Parathyroid adenoma (tissue), 2 donors: Measurements from ENCODE around the gene DHX32.
"Not testable (repeated sequence)": the region's sequence is repeated elsewhere in the genome, so short reads cannot be mapped to it uniquely, and the experiment has no call there.

ENCODE experiments used
- H2AFZ ChIP-seq: fragments of 300-600 bp; sonication (generic); one replicate; pipeline ENCODE4 v1.7.0; 2017; ENCODE audit warnings: antibody characterized with exemption, mild to moderate bottlenecking
- H3K27ac ChIP-seq: fragments of 300-600 bp; sonication (generic); one replicate; pipeline ENCODE4 v1.7.0; 2017
- H3K27me3 ChIP-seq: fragments of 300-600 bp; sonication (generic); one replicate; pipeline ENCODE4 v1.7.0; 2017; ENCODE audit warnings: low read length; ENCODE audit not compliant: control insufficient read depth, insufficient read depth
- H3K36me3 ChIP-seq: fragments of 300-600 bp; sonication (generic); one replicate; pipeline ENCODE4 v1.7.0; 2017; ENCODE audit warnings: low read length; ENCODE audit not compliant: control insufficient read depth, insufficient read depth
- H3K4me1 ChIP-seq: fragments of 300-600 bp; sonication (generic); one replicate; pipeline ENCODE4 v1.7.0; 2017; ENCODE audit warnings: control low read depth
- H3K4me2 ChIP-seq: fragments of 300-600 bp; sonication (generic); one replicate; pipeline ENCODE4 v1.7.0; 2017; ENCODE audit warnings: low read length
- H3K4me3 ChIP-seq: fragments of 300-600 bp; sonication (generic); one replicate; pipeline ENCODE4 v1.7.0; 2017; ENCODE audit warnings: low read depth, low read length
- H3K79me2 ChIP-seq: fragments of 300-600 bp; sonication (generic); one replicate; pipeline ENCODE4 v1.7.0; 2017; ENCODE audit warnings: control low read depth
- H3K9ac ChIP-seq: fragments of 300-600 bp; sonication (generic); one replicate; pipeline ENCODE4 v1.7.0; 2017; ENCODE audit warnings: mild to moderate bottlenecking
- H3K9me3 ChIP-seq: fragments of 300-600 bp; sonication (generic); one replicate; pipeline ENCODE4 v1.7.0; 2017; ENCODE audit warnings: low read length; ENCODE audit not compliant: control insufficient read depth
- TF ChIP-seq, protein P1 (sequence below): fragments of 300-600 bp; sonication (generic); IDR thresholded peaks from one replicate; pipeline ENCODE4 v1.7.0; 2017; ENCODE audit warnings: antibody characterized with exemption, mild to moderate bottlenecking
- donor health status: primary hyperparathyroidism.

Gene DHX32

DNA sequence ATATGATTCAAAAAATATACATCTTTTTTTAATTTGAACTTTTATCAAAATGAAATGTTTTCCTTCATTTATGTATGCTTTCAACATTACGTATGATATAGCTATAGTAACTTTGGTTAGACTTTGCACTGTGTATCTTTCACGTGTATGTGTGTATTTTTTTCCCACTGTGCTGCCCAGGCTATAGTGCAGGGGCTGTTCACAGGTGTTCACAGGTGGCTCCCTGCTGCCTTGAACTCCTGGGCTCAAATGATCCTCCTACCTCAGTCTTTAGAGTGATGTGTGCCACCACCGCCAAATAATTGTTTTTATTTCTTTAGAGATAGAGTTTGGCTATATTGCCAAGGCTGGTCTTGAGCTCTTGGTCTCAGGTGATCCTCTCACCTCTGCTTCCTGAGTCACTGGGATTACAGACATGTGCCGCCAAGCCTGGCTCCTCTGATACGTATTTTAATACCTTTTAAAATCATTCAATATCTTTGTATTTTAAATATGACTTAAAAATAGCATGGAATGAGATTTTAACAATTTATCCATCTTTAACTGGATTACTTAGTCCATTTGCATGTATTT lies 44.3 kb upstream of the DHX32 start:
- no peak overlapping the region for H3K4me3 ChIP-seq
- TF ChIP-seq, protein P1, sequence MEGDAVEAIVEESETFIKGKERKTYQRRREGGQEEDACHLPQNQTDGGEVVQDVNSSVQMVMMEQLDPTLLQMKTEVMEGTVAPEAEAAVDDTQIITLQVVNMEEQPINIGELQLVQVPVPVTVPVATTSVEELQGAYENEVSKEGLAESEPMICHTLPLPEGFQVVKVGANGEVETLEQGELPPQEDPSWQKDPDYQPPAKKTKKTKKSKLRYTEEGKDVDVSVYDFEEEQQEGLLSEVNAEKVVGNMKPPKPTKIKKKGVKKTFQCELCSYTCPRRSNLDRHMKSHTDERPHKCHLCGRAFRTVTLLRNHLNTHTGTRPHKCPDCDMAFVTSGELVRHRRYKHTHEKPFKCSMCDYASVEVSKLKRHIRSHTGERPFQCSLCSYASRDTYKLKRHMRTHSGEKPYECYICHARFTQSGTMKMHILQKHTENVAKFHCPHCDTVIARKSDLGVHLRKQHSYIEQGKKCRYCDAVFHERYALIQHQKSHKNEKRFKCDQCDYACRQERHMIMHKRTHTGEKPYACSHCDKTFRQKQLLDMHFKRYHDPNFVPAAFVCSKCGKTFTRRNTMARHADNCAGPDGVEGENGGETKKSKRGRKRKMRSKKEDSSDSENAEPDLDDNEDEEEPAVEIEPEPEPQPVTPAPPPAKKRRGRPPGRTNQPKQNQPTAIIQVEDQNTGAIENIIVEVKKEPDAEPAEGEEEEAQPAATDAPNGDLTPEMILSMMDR: no peak
- no peaks in the 10 kb centered on the region for H3K9me3 ChIP-seq
- H2AFZ ChIP-seq: no peak overlapping the region
- no peaks in the 10 kb centered on the region for H3K79me2 ChIP-seq
- no peak overlapping the region for H3K4me2 ChIP-seq
- H3K36me3 ChIP-seq: no peaks in the 10 kb centered on the region
- H3K9ac ChIP-seq: no peak overlapping the region
- no peaks in the 10 kb centered on the region for H3K27me3 ChIP-seq
- H3K27ac ChIP-seq: no peak overlapping the region
- H3K4me1 ChIP-seq: no peaks in the 10 kb centered on the region

- H3K27ac ChIP-seq, H3K9ac ChIP-seq, H2AFZ ChIP-seq, H3K79me2 ChIP-seq, H3K4me3 ChIP-seq, H3K36me3 ChIP-seq, H3K4me1 ChIP-seq, H3K9me3 ChIP-seq, H3K27me3 ChIP-seq, H3K4me2 ChIP-seq: not testable (repeated sequence)
Observed at GRCh38 chr10:125921643-125922306, 40.7 kb upstream of the DHX32 start.

DNA sequence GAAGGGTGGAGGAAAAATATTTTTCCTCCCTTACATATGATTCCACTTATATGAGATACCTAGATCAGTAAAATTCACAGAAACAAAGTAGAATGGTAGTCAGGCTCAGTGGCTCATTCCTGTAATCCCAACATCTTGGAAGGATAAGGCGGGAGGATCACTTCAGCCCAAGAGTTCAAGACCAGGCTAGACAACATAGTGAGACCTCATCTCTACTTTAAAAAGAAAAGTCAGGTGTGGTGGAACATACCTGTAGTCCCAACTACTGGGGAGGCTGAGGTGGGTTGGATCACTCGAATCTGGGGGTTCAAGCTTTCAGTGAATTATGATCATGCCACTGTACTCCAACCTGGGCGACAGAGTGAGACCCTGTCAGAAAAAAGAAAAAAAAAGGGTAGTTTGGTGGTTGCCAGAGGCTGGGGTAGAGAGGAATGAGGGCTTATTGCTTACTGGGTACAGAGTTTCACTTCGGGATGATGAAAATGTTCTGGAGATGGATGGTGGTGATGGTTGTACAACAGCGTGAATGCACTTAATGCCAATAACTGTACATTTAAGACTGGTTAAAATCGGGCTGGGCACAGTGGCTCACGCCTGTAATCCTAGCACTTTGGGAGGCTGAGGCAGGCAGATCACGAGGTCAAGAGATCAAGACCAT lies 36.7 kb upstream of the DHX32 start:
- H3K4me1 ChIP-seq, H3K79me2 ChIP-seq, H3K4me2 ChIP-seq, H3K36me3 ChIP-seq, H3K9ac ChIP-seq, H3K27me3 ChIP-seq, H3K27ac ChIP-seq, H3K4me3 ChIP-seq, H2AFZ ChIP-seq, H3K9me3 ChIP-seq: not testable (repeated sequence)

- Histone ChIP-seq H3K4me3 (no peak overlapping the region), H2AFZ (no peak overlapping the region), H3K4me1 (no peaks in the 10 kb centered on the region), H3K9ac (no peak overlapping the region), H3K36me3 (no peaks in the 10 kb centered on the region), H3K4me2 (no peak overlapping the region), H3K27ac (no peak overlapping the region), H3K79me2 (no peaks in the 10 kb centered on the region), H3K9me3 (no peaks in the 10 kb centered on the region), H3K27me3 (no peaks in the 10 kb centered on the region)
- TF ChIP-seq, protein P1: no peak
Observed at GRCh38 chr10:125916977-125917376, 35.9 kb upstream of the DHX32 start.

DNA sequence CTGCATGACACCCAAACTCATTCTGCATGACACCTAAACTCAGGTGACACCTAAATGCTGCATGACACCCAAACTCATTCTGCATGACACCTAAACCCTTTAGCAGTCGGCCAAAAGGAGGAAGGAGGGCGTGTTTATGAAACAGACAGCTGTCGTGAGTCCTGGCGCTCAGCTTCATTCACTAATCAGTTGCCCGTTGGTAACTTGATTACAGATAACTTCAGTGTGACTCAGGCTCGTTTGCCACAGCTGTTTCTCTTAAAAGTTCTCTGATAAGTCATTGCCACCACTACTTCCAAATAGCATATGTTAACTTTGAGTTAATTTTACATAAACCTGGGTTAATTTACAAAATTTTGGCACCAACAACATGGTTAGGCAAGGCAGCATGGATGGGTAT lies 32.2 kb upstream of the DHX32 start:
- H3K9ac ChIP-seq, H3K4me1 ChIP-seq, H3K27ac ChIP-seq, H3K9me3 ChIP-seq, H3K36me3 ChIP-seq, H3K4me3 ChIP-seq, H3K4me2 ChIP-seq, H3K27me3 ChIP-seq, H2AFZ ChIP-seq, H3K79me2 ChIP-seq: not testable (repeated sequence)

DNA sequence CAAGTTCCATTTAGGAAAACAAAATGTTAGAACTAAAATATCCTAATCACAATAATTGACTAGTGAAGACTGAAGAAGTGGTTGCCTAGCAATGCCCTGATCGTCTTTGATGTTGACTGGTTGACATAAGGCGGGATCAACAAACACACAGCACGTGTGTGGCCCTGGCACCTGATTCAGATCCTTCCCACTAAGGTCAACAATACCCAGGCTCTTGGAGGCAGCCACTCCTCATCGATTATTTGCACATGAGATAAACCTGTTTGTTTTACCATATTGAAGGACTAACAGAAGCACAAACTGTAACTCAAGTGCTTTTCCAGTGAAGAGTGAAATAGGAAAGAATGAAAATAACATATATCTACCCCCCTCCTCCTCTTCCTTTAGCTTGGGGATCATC lies 30.9 kb upstream of the DHX32 start:
- H3K4me3 ChIP-seq: no peak overlapping the region
- no peak overlapping the region for H3K9ac ChIP-seq
- H3K9me3 ChIP-seq: no peaks in the 10 kb centered on the region
- TF ChIP-seq, protein P1: no peak
- no peak overlapping the region for H3K27ac ChIP-seq
- no peak overlapping the region for H2AFZ ChIP-seq
- no peaks in the 10 kb centered on the region for H3K27me3 ChIP-seq
- no peaks in the 10 kb centered on the region for H3K79me2 ChIP-seq
- no peak overlapping the region for H3K4me2 ChIP-seq
- H3K36me3 ChIP-seq: no peaks in the 10 kb centered on the region
- H3K4me1 ChIP-seq: no peaks in the 10 kb centered on the region
